ENCODE measurements around the gene SLC1A3. TPM values are rescaled to one million over a fixed set of nuclear protein-coding genes. Genes with fewer than 3 reads are reported as not detected.

SLC1A3 gene
- total and polyA plus RNA-seq, 2 donors from 2014 or later: 1.1 to 27.8 TPM

DNA sequence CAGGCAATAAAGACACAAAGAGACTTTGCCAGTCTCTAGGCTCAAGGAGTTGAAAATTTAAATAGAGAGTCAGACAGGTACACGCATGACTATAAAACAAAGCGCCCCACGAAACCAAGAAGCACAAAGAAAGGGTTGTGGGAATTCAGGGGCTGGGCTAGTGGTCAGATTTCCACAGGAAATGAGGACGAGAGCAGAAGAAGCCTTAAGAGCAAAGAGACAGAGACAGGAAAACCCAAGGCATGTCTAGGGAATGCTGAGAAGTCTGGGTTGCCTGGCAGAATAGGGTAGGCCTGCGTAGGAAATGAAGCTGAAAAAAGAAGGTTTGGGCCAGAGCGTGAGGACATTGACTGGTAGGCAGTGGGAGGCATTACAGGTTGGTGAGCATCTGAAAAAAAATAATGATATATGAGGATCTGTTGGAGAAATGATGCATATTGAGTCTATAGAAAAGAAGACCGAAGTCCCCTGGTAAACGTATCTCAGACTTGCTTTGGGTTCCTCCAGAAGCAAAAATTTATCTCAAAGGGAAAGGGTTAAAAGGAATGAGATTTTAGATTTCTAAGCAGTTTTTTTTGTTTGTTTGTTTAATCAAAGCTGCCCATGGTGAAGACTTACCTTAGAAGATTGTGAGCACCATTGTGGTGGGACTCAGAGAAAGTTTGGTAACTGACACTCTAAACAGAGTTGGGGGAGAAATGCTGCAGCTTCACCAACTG, 51.8 kb downstream of the SLC1A3 start:
- DNase-seq (no peak), FAIRE-seq (no peak)
- TF ChIP-seq, protein P1, sequence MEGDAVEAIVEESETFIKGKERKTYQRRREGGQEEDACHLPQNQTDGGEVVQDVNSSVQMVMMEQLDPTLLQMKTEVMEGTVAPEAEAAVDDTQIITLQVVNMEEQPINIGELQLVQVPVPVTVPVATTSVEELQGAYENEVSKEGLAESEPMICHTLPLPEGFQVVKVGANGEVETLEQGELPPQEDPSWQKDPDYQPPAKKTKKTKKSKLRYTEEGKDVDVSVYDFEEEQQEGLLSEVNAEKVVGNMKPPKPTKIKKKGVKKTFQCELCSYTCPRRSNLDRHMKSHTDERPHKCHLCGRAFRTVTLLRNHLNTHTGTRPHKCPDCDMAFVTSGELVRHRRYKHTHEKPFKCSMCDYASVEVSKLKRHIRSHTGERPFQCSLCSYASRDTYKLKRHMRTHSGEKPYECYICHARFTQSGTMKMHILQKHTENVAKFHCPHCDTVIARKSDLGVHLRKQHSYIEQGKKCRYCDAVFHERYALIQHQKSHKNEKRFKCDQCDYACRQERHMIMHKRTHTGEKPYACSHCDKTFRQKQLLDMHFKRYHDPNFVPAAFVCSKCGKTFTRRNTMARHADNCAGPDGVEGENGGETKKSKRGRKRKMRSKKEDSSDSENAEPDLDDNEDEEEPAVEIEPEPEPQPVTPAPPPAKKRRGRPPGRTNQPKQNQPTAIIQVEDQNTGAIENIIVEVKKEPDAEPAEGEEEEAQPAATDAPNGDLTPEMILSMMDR (IDR thresholded peaks at IDR 0.05; ENCODE audit: borderline replicate concordance, extremely low read depth, insufficient read depth): no peak
- no peaks in the 10 kb centered on the region for H3K36me3 ChIP-seq (ENCODE audit: control insufficient read depth in 2 of 3, insufficient read depth in 3 of 3, low read length in 3 of 3)
- peaks cover 0 to 11% (median 2%) of the 10 kb centered on the region in 3 donors for H3K4me1 ChIP-seq (ENCODE audit: control insufficient read depth in 2 of 3, insufficient read depth in 2 of 3, low read depth in 1 of 3, low read length in 3 of 3)
- H3K9ac ChIP-seq (ENCODE audit: low read length in 3 of 3): no peak overlapping the region
- H3K27ac ChIP-seq (ENCODE audit: low read depth in 2 of 2, low read length in 2 of 2): no peak overlapping the region
- no peak overlapping the region for H3K4me3 ChIP-seq (ENCODE audit: low read length in 3 of 3)
- intact Hi-C loops (cut with DNase I): no loop called here
- no peaks in the 10 kb centered on the region for H3K27me3 ChIP-seq (ENCODE audit: control insufficient read depth, insufficient read depth, low read length)
- H3K9me3 ChIP-seq (ENCODE audit: control insufficient read depth in 2 of 3, insufficient read depth in 1 of 3, low read length in 3 of 3): no peaks in the 10 kb centered on the region

DNA sequence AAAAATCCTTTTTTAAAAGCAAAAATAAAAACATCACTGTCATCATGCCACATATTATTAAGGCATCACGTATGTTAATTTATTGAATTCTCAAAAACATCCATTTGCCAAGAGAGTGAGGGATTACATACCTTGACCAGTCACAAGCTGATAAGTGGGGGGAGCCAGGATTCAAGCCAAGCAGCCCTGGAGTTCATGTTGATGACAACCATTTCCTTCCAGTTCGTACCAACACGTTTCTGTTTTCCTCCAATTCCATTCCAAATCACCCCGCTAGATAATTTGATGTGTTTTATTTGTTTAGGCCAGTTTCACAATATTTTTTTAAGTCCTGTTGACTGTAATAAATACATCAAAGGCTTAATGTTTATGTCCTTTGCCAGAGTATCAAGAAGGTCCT, 53.0 kb downstream of the SLC1A3 start:
- Histone ChIP-seq H3K4me3 (ENCODE audit: low read length in 3 of 3) (no peak overlapping the region), H3K9ac (ENCODE audit: low read length in 3 of 3) (no peak overlapping the region), H3K4me1 (ENCODE audit: control insufficient read depth in 2 of 3, insufficient read depth in 2 of 3, low read depth in 1 of 3, low read length in 3 of 3) (peaks cover 0 to 11% (median 2%) of the 10 kb centered on the region in 3 donors), H3K36me3 (ENCODE audit: control insufficient read depth in 2 of 3, insufficient read depth in 3 of 3, low read length in 3 of 3) (no peaks in the 10 kb centered on the region), H3K9me3 (ENCODE audit: control insufficient read depth in 2 of 3, insufficient read depth in 1 of 3, low read length in 3 of 3) (no peaks in the 10 kb centered on the region), H3K27ac (ENCODE audit: low read depth in 2 of 2, low read length in 2 of 2) (no peak overlapping the region), H3K27me3 (ENCODE audit: control insufficient read depth, insufficient read depth, low read length) (no peaks in the 10 kb centered on the region)
- FAIRE-seq (no peak), DNase-seq (no peak)
- TF ChIP-seq, protein P1 (IDR thresholded peaks at IDR 0.05; ENCODE audit: borderline replicate concordance, extremely low read depth, insufficient read depth): no peak
- intact Hi-C loops (cut with DNase I): no loop called here

DNA sequence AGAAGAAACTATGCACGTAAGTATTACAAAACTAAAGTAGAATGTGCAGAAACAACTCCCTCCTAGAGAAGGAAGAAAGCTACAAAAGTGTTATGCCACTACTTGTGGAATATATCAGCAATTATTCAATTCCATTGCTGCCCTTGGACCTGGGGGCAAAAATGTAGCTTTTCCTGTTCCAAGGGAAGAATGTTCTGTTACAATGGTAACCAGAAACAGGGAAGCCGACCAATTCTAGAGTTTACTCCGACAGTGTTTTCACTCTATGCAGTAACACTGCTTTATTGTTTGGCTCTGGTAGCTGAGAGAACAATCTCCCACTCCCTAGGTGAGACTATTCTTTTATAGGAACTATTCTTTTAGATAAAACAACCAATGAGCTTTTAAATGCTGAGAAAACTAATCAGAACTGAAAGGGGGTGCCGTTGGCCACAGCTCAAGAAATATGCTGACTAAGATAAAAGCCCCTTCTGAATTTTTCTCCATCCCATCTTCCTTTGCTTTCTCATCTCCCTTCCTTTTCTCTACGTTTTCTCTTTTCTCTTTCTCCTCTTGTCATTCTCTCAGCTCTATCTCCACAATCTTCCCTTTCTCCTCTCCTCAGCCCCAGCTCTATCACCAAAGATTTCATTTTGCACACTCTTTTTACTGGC, 54.1 kb downstream of the SLC1A3 start:
- Histone ChIP-seq H3K4me3 (ENCODE audit: low read length in 3 of 3) (no peak overlapping the region), H3K27me3 (ENCODE audit: control insufficient read depth, insufficient read depth, low read length) (no peaks in the 10 kb centered on the region), H3K27ac (ENCODE audit: low read depth in 2 of 2, low read length in 2 of 2) (no peak overlapping the region), H3K9me3 (ENCODE audit: control insufficient read depth in 2 of 3, insufficient read depth in 1 of 3, low read length in 3 of 3) (no peaks in the 10 kb centered on the region), H3K36me3 (ENCODE audit: control insufficient read depth in 2 of 3, insufficient read depth in 3 of 3, low read length in 3 of 3) (no peaks in the 10 kb centered on the region), H3K9ac (ENCODE audit: low read length in 3 of 3) (no peak overlapping the region), H3K4me1 (ENCODE audit: control insufficient read depth in 2 of 3, insufficient read depth in 2 of 3, low read depth in 1 of 3, low read length in 3 of 3) (peaks cover 0 to 11% (median 2%) of the 10 kb centered on the region in 3 donors)
- intact Hi-C loops (cut with DNase I): no loop called here
- no peak for FAIRE-seq
- peak in 2 of 5 donors; percentile 59 to 70 for DNase-seq
- TF ChIP-seq, protein P1 (IDR thresholded peaks at IDR 0.05; ENCODE audit: borderline replicate concordance, extremely low read depth, insufficient read depth): no peak
